Keratinocyte (primary cell): ENCODE measurements around the gene LSAMP. TPM values are rescaled to one million over a fixed set of nuclear protein-coding genes. Genes with fewer than 3 reads are reported as not detected.

Source experiments
- DNase-seq: peaks from one replicate; pipeline ENCODE4 v3.0.0-alpha.2; 2011; ENCODE audit warnings: low read depth, missing footprints, low spot score
- FAIRE-seq: peaks from 2 replicates; lab custom pipeline; 2011; peaks lifted over from hg19 to GRCh38; lab: Jason Lieb, UNC
- H2AFZ ChIP-seq: 2 replicates; pipeline ENCODE4 v1.6.0; 2012; ENCODE audit warnings: low read length, control low read depth, inconsistent platforms; ENCODE audit not compliant: control insufficient read depth
- H3K27ac ChIP-seq: 2 replicates; pipeline ENCODE4 v1.5.1; 2011; ENCODE audit warnings: low read length; ENCODE audit not compliant: control insufficient read depth, insufficient read depth
- H3K27me3 ChIP-seq: 3 replicates; pipeline ENCODE4 v1.6.0; 2011; ENCODE audit warnings: low read length; ENCODE audit not compliant: control insufficient read depth, insufficient read depth; ENCODE audit errors: extremely low read depth
- H3K36me3 ChIP-seq, 2 experiments: 2 replicates in 1 of 2; 3 replicates in 1 of 2; pipeline ENCODE4 v1.5.1; 2011; ENCODE audit warnings: low read length in 2 of 2, mild to moderate bottlenecking in 1 of 2; ENCODE audit not compliant: control insufficient read depth in 2 of 2, insufficient read depth in 2 of 2; ENCODE audit errors: extremely low read depth in 1 of 2
- H3K4me1 ChIP-seq: 3 replicates; pipeline ENCODE4 v1.5.1; 2011; ENCODE audit warnings: low read length; ENCODE audit not compliant: control insufficient read depth, insufficient read depth; ENCODE audit errors: extremely low read depth
- H3K4me2 ChIP-seq: 3 replicates; pipeline ENCODE4 v1.6.0; 2011; ENCODE audit warnings: low read depth, low read length; ENCODE audit not compliant: control insufficient read depth, insufficient read depth; ENCODE audit errors: extremely low read depth
- H3K4me3 ChIP-seq, 3 experiments: fragments of 200-600 bp in 1 of 3; sonication (generic) in 1 of 3; 2 replicates in 2 of 3; 3 replicates in 1 of 3; pipeline ENCODE4 v1.5.1; 2011 to 2016; ENCODE audit warnings: low read length in 3 of 3, mild to moderate bottlenecking in 3 of 3, control low read depth in 2 of 3, inconsistent platforms in 1 of 3, low read depth in 1 of 3, mixed read lengths in 1 of 3, mixed run types in 1 of 3, moderate library complexity in 1 of 3; ENCODE audit not compliant: control insufficient read depth in 2 of 3, insufficient read depth in 2 of 3; ENCODE audit errors: extremely low read depth in 1 of 3
- H3K79me2 ChIP-seq: 2 replicates; pipeline ENCODE4 v1.6.0; 2012; ENCODE audit warnings: low read length; ENCODE audit not compliant: control insufficient read depth, insufficient read depth
- H3K9ac ChIP-seq: 3 replicates; pipeline ENCODE4 v1.6.0; 2011; ENCODE audit warnings: low read length; ENCODE audit not compliant: control insufficient read depth, insufficient read depth; ENCODE audit errors: extremely low read depth
- H3K9me1 ChIP-seq: 3 replicates; pipeline ENCODE4 v1.6.0; 2011; ENCODE audit warnings: low read length; ENCODE audit not compliant: control insufficient read depth, insufficient read depth; ENCODE audit errors: extremely low read depth
- H3K9me3 ChIP-seq: 2 replicates; pipeline ENCODE4 v1.5.1; 2012; ENCODE audit warnings: low read depth, low read length; ENCODE audit not compliant: control insufficient read depth
- H4K20me1 ChIP-seq: 3 replicates; pipeline ENCODE4 v1.6.0; 2011; ENCODE audit warnings: low read length; ENCODE audit not compliant: control insufficient read depth, insufficient read depth; ENCODE audit errors: extremely low read depth
- EZH2 ChIP-seq: IDR thresholded peaks from one replicate; pipeline ENCODE4 v1.6.1; 2012; ENCODE audit warnings: inconsistent platforms, mild to moderate bottlenecking, low read length, moderate library complexity
- dilution Hi-C: fragments of 300-500 bp; cut with MboI; formaldehyde crosslinking; loops from one replicate; pipeline ENCODE4 v1.7.0; 2020; ENCODE audit warnings: low sequenced_read_pairs; ENCODE audit not compliant: extremely low pct_ligation_motif_present
- polyA plus RNA-seq, 5 experiments: library from polyadenylated mRNA; depleted of rRNA in 3 of 5; stranded (reverse) in 3 of 5; stranded (forward) in 1 of 5; unstranded in 1 of 5; fragments of >200 nt; gene quantifications; 1 replicate in 1 of 5; 2 replicates in 3 of 5; 3 replicates in 1 of 5; pipeline versions ENCODE4 v1.2.1 to v1.2.3, GENCODE V29; 2011 to 2012; ENCODE audit warnings: missing spikeins in 2 of 5, low read depth in 1 of 5, low replicate concordance in 1 of 5
- TF ChIP-seq, protein P1 (sequence below), 3 experiments: IDR thresholded peaks in 1 of 3; conservative IDR thresholded peaks in 1 of 3; optimal IDR thresholded peaks in 1 of 3; 2 replicates in 2 of 3; 3 replicates in 1 of 3; pipeline versions ENCODE3 to v1.5.1; 2011; ENCODE audit warnings: low read length in 3 of 3, mild to moderate bottlenecking in 3 of 3, moderate library complexity in 2 of 3, control low read depth in 1 of 3, inconsistent platforms in 1 of 3; ENCODE audit not compliant: insufficient read depth in 2 of 3; ENCODE audit errors: extremely low read depth in 1 of 3

LSAMP gene
- polyA plus RNA-seq, 1 donor (not counting 4 experiments of a cell fraction or from before 2014, with no cell fraction given), result 0.12 TPM

DNA sequence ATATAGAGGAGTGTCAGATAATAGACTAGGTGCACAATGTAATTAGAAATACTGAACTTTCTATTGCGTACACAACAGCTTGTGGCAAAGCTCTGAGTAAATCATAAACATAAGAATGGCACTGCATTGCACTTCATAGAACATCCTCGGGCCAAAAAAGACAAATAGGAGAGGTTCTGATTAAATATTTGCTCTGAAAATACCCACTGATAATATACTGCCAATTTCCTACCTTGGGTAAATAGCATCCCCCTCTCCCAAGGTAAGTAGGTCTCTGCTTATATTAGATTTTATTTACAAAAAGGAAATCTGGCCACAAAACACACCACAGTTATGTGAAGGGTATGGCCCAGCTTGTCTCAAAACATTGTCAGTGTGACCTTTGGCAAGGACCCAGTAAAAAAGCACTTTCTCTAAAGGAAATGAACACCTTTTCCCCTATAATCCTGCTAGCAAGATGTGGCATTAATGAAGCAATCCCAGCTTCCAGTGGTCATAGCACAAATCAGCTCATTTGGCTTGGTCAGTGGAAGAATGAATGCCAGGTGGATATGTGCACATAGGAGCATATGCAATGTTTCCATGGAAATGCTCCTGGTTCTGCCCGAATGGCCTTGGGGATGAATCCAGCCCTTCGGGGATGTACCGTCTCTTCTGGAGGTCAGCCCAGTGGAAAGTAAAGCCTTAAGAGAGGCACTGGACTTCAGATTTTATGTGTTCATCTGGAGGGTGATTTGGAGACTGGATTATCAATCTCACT, 315.9 kb downstream of the LSAMP start:
- H3K4me1 ChIP-seq, result no peaks in the 10 kb centered on the region
- H3K4me3 ChIP-seq, result no peak overlapping the region
- H4K20me1 ChIP-seq, result no peaks in the 10 kb centered on the region
- no peaks in the 10 kb centered on the region for H3K9me3 ChIP-seq
- no peaks in the 10 kb centered on the region for H3K27me3 ChIP-seq
- FAIRE-seq (no peak), DNase-seq (no peak)
- H3K27ac ChIP-seq, result no peak overlapping the region
- H2AFZ ChIP-seq, result no peak overlapping the region
- dilution Hi-C loops, result no loop called here
- no peaks in the 10 kb centered on the region for H3K36me3 ChIP-seq
- TF ChIP-seq EZH2, result no peak
- TF ChIP-seq, protein P1, sequence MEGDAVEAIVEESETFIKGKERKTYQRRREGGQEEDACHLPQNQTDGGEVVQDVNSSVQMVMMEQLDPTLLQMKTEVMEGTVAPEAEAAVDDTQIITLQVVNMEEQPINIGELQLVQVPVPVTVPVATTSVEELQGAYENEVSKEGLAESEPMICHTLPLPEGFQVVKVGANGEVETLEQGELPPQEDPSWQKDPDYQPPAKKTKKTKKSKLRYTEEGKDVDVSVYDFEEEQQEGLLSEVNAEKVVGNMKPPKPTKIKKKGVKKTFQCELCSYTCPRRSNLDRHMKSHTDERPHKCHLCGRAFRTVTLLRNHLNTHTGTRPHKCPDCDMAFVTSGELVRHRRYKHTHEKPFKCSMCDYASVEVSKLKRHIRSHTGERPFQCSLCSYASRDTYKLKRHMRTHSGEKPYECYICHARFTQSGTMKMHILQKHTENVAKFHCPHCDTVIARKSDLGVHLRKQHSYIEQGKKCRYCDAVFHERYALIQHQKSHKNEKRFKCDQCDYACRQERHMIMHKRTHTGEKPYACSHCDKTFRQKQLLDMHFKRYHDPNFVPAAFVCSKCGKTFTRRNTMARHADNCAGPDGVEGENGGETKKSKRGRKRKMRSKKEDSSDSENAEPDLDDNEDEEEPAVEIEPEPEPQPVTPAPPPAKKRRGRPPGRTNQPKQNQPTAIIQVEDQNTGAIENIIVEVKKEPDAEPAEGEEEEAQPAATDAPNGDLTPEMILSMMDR (optimal IDR thresholded peaks at IDR 0.05 in 1 of 3, IDR thresholded peaks at IDR 0.05 in 1 of 3, conservative IDR thresholded peaks at IDR 0.05 in 1 of 3; ENCODE audit: extremely low read depth in 1 of 3, insufficient read depth in 2 of 3, low read length in 3 of 3), result no peak
- no peak overlapping the region for H3K9ac ChIP-seq
- H3K79me2 ChIP-seq, result no peaks in the 10 kb centered on the region
- H3K9me1 ChIP-seq, result no peaks in the 10 kb centered on the region
- H3K4me2 ChIP-seq, result no peak overlapping the region

DNA sequence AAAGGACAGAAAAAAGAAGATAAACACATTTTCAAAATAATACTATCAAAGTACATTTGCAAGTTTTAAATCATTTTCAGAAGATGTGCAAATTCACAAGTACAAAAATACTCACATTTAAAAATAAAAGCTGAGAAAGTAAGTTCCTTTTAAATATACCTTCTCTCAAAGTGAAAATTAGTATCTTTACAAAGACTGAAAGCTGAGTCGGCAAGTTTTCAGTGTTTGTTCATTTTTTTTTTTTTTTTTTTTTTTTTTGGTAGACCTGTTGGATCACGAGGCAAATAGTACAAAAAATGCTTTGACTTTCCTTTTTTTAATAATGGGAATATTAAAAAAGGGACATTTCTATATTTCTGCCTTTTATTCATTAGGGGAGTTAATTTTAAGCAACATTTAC, 317.8 kb downstream of the LSAMP start:
- DNase-seq (no peak), FAIRE-seq (no peak)
- H3K27ac ChIP-seq, result no peak overlapping the region
- H3K79me2 ChIP-seq, result no peaks in the 10 kb centered on the region
- H3K36me3 ChIP-seq, result no peaks in the 10 kb centered on the region
- no peaks in the 10 kb centered on the region for H4K20me1 ChIP-seq
- H3K9ac ChIP-seq, result no peak overlapping the region
- no peaks in the 10 kb centered on the region for H3K9me1 ChIP-seq
- no peak overlapping the region for H3K4me3 ChIP-seq
- dilution Hi-C loops, result no loop called here
- no peaks in the 10 kb centered on the region for H3K9me3 ChIP-seq
- H3K4me2 ChIP-seq, result no peak overlapping the region
- H3K27me3 ChIP-seq, result no peaks in the 10 kb centered on the region
- H2AFZ ChIP-seq, result no peak overlapping the region
- H3K4me1 ChIP-seq, result no peaks in the 10 kb centered on the region
- no peak for TF ChIP-seq EZH2
- TF ChIP-seq, protein P1 (optimal IDR thresholded peaks at IDR 0.05 in 1 of 3, IDR thresholded peaks at IDR 0.05 in 1 of 3, conservative IDR thresholded peaks at IDR 0.05 in 1 of 3; ENCODE audit: extremely low read depth in 1 of 3, insufficient read depth in 2 of 3, low read length in 3 of 3), result no peak
